22Rv1 (cell line): ENCODE data around the gene CARNS1.

Experiments used
- H3K27ac ChIP-seq: fragments of 450-650 bp; 2 replicates; pipeline ENCODE4 v1.5.1; 2017
- ZFX ChIP-seq: fragments of 450-650 bp; IDR thresholded peaks from 2 replicates; pipeline ENCODE4 v1.6.1; 2017; ENCODE audit warnings: antibody characterized with exemption, borderline replicate concordance
- TF ChIP-seq, protein P1 (sequence below): fragments of 450-650 bp; IDR thresholded peaks from 2 replicates; pipeline ENCODE4 v1.5.1; 2017; ENCODE audit warnings: mild to moderate bottlenecking

CARNS1 gene

DNA sequence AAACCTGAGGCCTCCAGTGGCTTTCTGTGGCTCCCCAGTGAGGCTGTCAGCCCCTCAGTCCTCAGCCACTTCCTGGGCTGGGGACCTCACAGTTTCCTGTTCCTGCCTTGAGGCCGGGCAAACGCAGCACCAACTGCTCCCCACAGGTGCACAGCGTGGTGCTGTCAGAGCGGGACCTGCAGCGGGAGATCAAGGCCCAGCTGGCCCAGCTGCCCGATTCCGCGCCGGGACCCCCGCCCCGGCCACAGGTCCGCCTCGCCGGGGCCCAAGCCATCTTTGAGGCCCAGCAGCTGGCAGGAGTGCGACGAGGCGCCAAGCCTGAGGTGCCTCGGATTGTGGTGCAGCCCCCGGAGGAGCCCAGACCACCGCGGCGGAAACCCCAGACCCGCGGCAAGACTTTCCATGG, 6.2 kb upstream of the CARNS1 start:
- no peak overlapping the region for H3K27ac ChIP-seq
- TF ChIP-seq ZFX: no peak
- TF ChIP-seq, protein P1, sequence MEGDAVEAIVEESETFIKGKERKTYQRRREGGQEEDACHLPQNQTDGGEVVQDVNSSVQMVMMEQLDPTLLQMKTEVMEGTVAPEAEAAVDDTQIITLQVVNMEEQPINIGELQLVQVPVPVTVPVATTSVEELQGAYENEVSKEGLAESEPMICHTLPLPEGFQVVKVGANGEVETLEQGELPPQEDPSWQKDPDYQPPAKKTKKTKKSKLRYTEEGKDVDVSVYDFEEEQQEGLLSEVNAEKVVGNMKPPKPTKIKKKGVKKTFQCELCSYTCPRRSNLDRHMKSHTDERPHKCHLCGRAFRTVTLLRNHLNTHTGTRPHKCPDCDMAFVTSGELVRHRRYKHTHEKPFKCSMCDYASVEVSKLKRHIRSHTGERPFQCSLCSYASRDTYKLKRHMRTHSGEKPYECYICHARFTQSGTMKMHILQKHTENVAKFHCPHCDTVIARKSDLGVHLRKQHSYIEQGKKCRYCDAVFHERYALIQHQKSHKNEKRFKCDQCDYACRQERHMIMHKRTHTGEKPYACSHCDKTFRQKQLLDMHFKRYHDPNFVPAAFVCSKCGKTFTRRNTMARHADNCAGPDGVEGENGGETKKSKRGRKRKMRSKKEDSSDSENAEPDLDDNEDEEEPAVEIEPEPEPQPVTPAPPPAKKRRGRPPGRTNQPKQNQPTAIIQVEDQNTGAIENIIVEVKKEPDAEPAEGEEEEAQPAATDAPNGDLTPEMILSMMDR: no peak

DNA sequence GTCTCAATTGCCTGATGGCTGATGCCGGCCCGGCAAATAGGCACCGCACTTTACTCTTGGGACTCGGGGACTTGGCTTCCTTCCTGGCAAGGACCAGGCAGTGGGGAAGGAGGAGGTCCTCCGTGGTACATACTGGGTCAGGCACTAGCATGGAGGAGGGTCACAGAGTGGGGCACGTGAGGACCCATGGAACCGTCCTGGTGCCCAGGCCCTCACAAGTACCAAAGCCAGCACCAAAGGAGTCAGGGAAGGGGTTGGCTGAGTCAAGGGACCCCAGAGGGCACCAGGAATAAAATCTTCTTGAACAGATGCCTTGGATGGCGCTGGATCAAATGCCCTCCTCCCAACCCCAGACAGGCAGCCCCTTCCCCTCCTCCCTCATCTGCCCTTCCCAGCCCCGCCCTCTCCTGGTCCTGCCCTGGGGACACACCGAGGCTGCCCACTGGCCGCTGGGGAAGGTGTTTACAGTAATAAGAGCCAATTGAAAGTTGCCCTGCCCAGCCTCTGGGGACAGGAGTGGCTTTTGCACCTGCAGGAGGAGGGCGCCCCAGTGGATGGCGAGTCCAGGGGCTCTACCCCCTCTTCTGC, 5.6 kb upstream of the CARNS1 start:
- TF ChIP-seq, protein P1: 0 out of 2 replicates have a peak, but pooled peaks have one; percentile 16
- no peak for TF ChIP-seq ZFX
- no peak overlapping the region for H3K27ac ChIP-seq

GRCh38 chr11:67410369-67410831, 5.1 kb upstream of the CARNS1 start:
- TF ChIP-seq, protein P1: no peak
- TF ChIP-seq ZFX: no peak
- no peak overlapping the region for H3K27ac ChIP-seq

DNA sequence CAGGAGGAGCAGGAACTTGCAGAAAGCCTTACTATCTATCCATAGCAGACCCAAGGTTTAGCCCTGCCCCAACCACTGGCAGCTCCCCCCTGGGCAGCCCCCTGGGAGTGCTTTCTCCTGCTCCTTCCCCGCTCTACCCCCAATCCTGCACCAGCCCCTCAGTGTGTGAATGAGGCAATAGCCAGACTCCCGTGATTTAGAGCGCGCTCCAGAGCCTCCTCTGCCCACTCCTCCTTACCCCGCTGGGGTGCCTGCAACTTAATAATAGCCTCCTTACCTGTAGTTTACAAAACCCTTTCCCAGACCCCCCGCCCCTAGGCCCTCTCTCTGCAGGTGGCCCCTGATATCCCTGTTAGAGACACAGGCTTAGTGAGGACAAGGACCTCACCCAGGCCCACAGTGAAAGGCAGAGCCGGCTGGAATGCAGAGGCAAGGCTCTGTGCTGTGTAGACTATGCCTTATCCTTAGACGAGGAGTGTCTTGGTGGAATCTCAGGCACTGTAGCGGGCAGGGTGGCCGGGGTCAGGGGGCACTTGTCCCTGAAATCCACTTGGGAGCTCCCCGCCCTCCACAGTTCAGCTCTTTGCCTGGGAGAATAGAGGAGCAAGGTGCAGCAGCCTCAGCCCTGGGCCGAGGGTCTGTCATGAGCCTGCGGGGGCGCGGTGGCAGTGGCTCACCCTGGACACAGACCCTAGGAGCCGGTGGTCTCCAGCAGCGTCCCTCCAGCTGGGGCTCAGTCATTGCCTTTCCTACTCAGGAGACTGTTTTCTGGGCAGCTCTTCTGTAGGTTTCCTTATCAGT, 4.3 kb upstream of the CARNS1 start:
- TF ChIP-seq, protein P1: no peak
- H3K27ac ChIP-seq: no peak overlapping the region

GRCh38 chr11:67411785-67412152, 3.7 kb upstream of the CARNS1 start:
- TF ChIP-seq, protein P1: no peak
- no peak for TF ChIP-seq ZFX

GRCh38 chr11:67412495-67413179, 2.8 kb upstream of the CARNS1 start:
- H3K27ac ChIP-seq: no peak overlapping the region
- no peak for TF ChIP-seq ZFX
- TF ChIP-seq, protein P1: no peak

More at GRCh38 chr11:67411785-67412152, 3.7 kb upstream of the CARNS1 start:
- H3K27ac ChIP-seq: no peak overlapping the region

GRCh38 chr11:67413266-67413849, 2.1 kb upstream of the CARNS1 start:
- TF ChIP-seq, protein P1: no peak
- TF ChIP-seq ZFX: no peak
- H3K27ac ChIP-seq: no peak overlapping the region
